Esophagus squamous epithelium (tissue), 4 donors: ENCODE measurements around the gene PLA2R1.

ENCODE experiments used
- POLR2A ChIP-seq, 4 donors: fragments of 450-650 bp; IDR thresholded peaks; one replicate each; pipeline ENCODE4 v1.6.1; 2017; ENCODE audit warnings: antibody characterized with exemption in 4 of 4, mild to moderate bottlenecking in 4 of 4, moderate library complexity in 3 of 4
- TF ChIP-seq, protein P1 (sequence below), 6 experiments: fragments of 450-650 bp in 4 of 6; fragments of 200-600 bp in 2 of 6; sonication (generic) in 2 of 6; IDR thresholded peaks; one replicate each; pipeline ENCODE4 v1.5.1; 2016 to 2019; ENCODE audit warnings: antibody characterized with exemption in 6 of 6, mild to moderate bottlenecking in 4 of 6, moderate library complexity in 4 of 6

DNA sequence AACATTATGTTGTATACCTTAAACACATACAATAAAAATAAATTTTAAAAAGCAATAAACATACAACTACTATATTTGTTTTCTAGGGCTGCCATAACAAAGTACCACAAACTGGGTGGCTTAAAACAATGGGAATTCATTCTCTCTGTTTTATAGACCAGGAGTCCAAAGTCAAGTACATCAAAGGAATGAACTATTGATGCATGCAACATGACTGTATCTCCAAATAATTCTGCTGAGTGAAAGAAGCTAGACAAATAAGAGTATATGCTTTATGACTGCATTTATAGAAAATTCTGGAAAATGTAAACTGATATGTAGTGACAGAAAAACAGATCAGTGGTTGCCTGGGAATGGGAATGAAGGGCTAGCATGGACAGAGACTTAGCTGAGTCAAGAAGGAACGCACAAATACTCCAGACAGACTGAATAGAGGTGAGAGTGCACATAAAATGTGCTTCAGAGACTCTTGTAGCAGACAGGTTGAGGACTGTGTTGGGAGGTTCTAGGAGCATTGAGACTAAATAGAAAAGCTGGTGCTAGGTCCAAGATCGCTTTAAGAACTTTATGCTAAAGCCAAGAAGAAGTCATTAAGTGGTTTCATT lies 11.0 kb upstream of the PLA2R1 start:
- TF ChIP-seq, protein P1, sequence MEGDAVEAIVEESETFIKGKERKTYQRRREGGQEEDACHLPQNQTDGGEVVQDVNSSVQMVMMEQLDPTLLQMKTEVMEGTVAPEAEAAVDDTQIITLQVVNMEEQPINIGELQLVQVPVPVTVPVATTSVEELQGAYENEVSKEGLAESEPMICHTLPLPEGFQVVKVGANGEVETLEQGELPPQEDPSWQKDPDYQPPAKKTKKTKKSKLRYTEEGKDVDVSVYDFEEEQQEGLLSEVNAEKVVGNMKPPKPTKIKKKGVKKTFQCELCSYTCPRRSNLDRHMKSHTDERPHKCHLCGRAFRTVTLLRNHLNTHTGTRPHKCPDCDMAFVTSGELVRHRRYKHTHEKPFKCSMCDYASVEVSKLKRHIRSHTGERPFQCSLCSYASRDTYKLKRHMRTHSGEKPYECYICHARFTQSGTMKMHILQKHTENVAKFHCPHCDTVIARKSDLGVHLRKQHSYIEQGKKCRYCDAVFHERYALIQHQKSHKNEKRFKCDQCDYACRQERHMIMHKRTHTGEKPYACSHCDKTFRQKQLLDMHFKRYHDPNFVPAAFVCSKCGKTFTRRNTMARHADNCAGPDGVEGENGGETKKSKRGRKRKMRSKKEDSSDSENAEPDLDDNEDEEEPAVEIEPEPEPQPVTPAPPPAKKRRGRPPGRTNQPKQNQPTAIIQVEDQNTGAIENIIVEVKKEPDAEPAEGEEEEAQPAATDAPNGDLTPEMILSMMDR (IDR thresholded peaks at IDR 0.05) = no peak
- TF ChIP-seq POLR2A (IDR thresholded peaks at IDR 0.05) = no peak
